Measurements from ENCODE around the gene ABHD2.
"Not testable (repeated sequence)": the region's sequence is repeated elsewhere in the genome, so short reads cannot be mapped to it uniquely, and the experiment has no call there.

ABHD2 gene

GRCh38 chr15:89122505-89123180 lies 34.4 kb downstream of the ABHD2 start:
- DNase-seq = no peak

- no peak for DNase-seq
Measured at GRCh38 chr15:89123181-89123525, 34.9 kb downstream of the ABHD2 start.

GRCh38 chr15:89125088-89125826 lies 37.0 kb downstream of the ABHD2 start:
- DNase-seq = no peak

GRCh38 chr15:89126009-89126408 lies 37.8 kb downstream of the ABHD2 start:
- no peak for DNase-seq

GRCh38 chr15:89127054-89127702 lies 38.9 kb downstream of the ABHD2 start:
- no peak for DNase-seq

- DNase-seq = no peak
Measured at GRCh38 chr15:89128320-89129122, 40.3 kb downstream of the ABHD2 start.

GRCh38 chr15:89129123-89129815 lies 41.0 kb downstream of the ABHD2 start:
- peak; percentile 38 for DNase-seq

GRCh38 chr15:89129816-89130134 lies 41.5 kb downstream of the ABHD2 start:
- no peak for DNase-seq

GRCh38 chr15:89130201-89130600 lies 41.9 kb downstream of the ABHD2 start:
- no peak for DNase-seq

- no peak for DNase-seq
Measured at GRCh38 chr15:89131731-89132130, 43.5 kb downstream of the ABHD2 start.

GRCh38 chr15:89132611-89133507 lies 44.6 kb downstream of the ABHD2 start:
- no peak for DNase-seq

- DNase-seq = not testable (repeated sequence)
Measured at GRCh38 chr15:89135387-89136077, 47.3 kb downstream of the ABHD2 start.

GRCh38 chr15:89136078-89136806 lies 48.0 kb downstream of the ABHD2 start:
- DNase-seq = no peak

GRCh38 chr15:89136818-89137772 lies 48.8 kb downstream of the ABHD2 start:
- DNase-seq = no peak

GRCh38 chr15:89137926-89138325 lies 49.7 kb downstream of the ABHD2 start:
- no peak for DNase-seq

GRCh38 chr15:89138999-89139612 lies 50.9 kb downstream of the ABHD2 start:
- DNase-seq = no peak

- DNase-seq = no peak
Measured at GRCh38 chr15:89139613-89140499, 51.6 kb downstream of the ABHD2 start.

GRCh38 chr15:89140595-89140994 lies 52.3 kb downstream of the ABHD2 start:
- DNase-seq = no peak
